H1 (cell line): Measurements from ENCODE around the gene DDA1. TPM values are rescaled to one million over a fixed set of nuclear protein-coding genes. Genes with fewer than 3 reads are reported as not detected.
"Not testable (repeated sequence)": the region's sequence is repeated elsewhere in the genome, so short reads cannot be mapped to it uniquely, and the experiment has no call there.

ENCODE experiments used
- CTCF ChIA-PET: fragments of 300-600 bp; sonication (Branson Sonifier 250); formaldehyde crosslinking; loops from one replicate; lab custom pipeline; 2021; ENCODE audit not compliant: partially characterized antibody; lab: Charles Lee
- POLR2A ChIA-PET: fragments of 300-600 bp; sonication (Branson Sonifier 250); formaldehyde crosslinking; loops from one replicate; lab custom pipeline; 2021; ENCODE audit warnings: inconsistent platforms; ENCODE audit not compliant: partially characterized antibody; lab: Charles Lee
- DNase-seq, 2 experiments: peaks; one replicate each; pipeline versions ENCODE4 v3.0.0 to v3.0.0-alpha.2; 2010 to 2022; ENCODE audit warnings: low spot score in 2 of 2, low read depth in 1 of 2, mixed read lengths in 1 of 2
- FAIRE-seq: peaks from 2 replicates; lab custom pipeline; 2011; peaks lifted over from hg19 to GRCh38; lab: Jason Lieb, UNC
- H2AFZ ChIP-seq: 2 replicates; pipeline ENCODE4 v1.8.1; 2012; ENCODE audit warnings: low read length, inconsistent platforms
- H2AK5ac ChIP-seq: 2 replicates; pipeline ENCODE4 v1.6.1; 2013; ENCODE audit warnings: low read depth, low read length
- H2BK120ac ChIP-seq: replicated peaks from 2 replicates; pipeline ENCODE3; 2013; ENCODE audit warnings: low read depth, low read length, inconsistent platforms
- H2BK12ac ChIP-seq: 2 replicates; pipeline ENCODE4 v1.6.1; 2013; ENCODE audit warnings: low read depth, low read length
- H2BK15ac ChIP-seq: 2 replicates; pipeline ENCODE4 v1.6.1; 2013; ENCODE audit warnings: low read length
- H2BK20ac ChIP-seq: 2 replicates; pipeline ENCODE4 v1.6.1; 2013; ENCODE audit warnings: low read length
- H2BK5ac ChIP-seq: 2 replicates; pipeline ENCODE4 v1.6.1; 2013; ENCODE audit warnings: low read depth, low read length
- H3K14ac ChIP-seq: 2 replicates; pipeline ENCODE4 v1.6.1; 2013; ENCODE audit warnings: inconsistent platforms; ENCODE audit not compliant: insufficient read length
- H3K18ac ChIP-seq: 2 replicates; pipeline ENCODE4 v1.6.1; 2013; ENCODE audit warnings: low read length; ENCODE audit errors: extremely low read depth
- H3K23ac ChIP-seq: 2 replicates; pipeline ENCODE4 v1.6.1; 2013; ENCODE audit warnings: inconsistent platforms; ENCODE audit not compliant: insufficient read length
- H3K23me2 ChIP-seq: 2 replicates; pipeline ENCODE4 v1.6.1; 2013; ENCODE audit warnings: low read depth, low read length
- H3K27ac ChIP-seq: 2 replicates; pipeline ENCODE4 v1.6.1; 2011; ENCODE audit warnings: low read depth, low read length, inconsistent platforms
- H3K27me3 ChIP-seq, 4 experiments: replicated peaks in 1 of 4; 1 replicate in 1 of 4; 2 replicates in 3 of 4; pipeline versions ENCODE4 v1.6.1 to v1.8.1; 2011 to 2013; ENCODE audit warnings: low read length in 3 of 4, mild to moderate bottlenecking in 3 of 4, inconsistent platforms in 2 of 4, mixed read lengths in 2 of 4, moderate library complexity in 1 of 4; ENCODE audit not compliant: control insufficient read depth in 3 of 4, insufficient read depth in 3 of 4; ENCODE audit errors: extremely low read depth in 1 of 4
- H3K36me3 ChIP-seq, 4 experiments: 2 replicates each; pipeline versions ENCODE4 v1.6.1 to v1.8.1; 2011 to 2013; ENCODE audit warnings: mild to moderate bottlenecking in 4 of 4, low read length in 3 of 4, moderate library complexity in 2 of 4, control low read depth in 1 of 4, inconsistent platforms in 1 of 4; ENCODE audit not compliant: insufficient read depth in 4 of 4, control insufficient read depth in 2 of 4
- H3K4ac ChIP-seq: replicated peaks from 2 replicates; pipeline ENCODE3; 2013; ENCODE audit warnings: low read length, low read depth, mixed read lengths, inconsistent platforms; ENCODE audit not compliant: insufficient read length
- H3K4me1 ChIP-seq, 4 experiments: replicated peaks in 1 of 4; 1 replicate in 1 of 4; 2 replicates in 3 of 4; pipeline versions ENCODE4 v1.6.1 to v1.8.1; 2011 to 2013; ENCODE audit warnings: low read length in 3 of 4, inconsistent platforms in 2 of 4, mixed read lengths in 1 of 4; ENCODE audit not compliant: insufficient read depth in 4 of 4, control insufficient read depth in 3 of 4
- H3K4me2 ChIP-seq, 2 experiments: 2 replicates each; pipeline versions ENCODE4 v1.6.1 to v1.8.1; 2011 to 2013; ENCODE audit warnings: low read depth in 2 of 2, low read length in 2 of 2, control low read depth in 1 of 2, inconsistent platforms in 1 of 2, mild to moderate bottlenecking in 1 of 2; ENCODE audit not compliant: insufficient read depth in 1 of 2
- H3K4me3 ChIP-seq, 4 experiments: fragments of 200-600, 300-600 bp in 1 of 4; sonication (generic), shearing (Covaris generic), sonication (Bioruptor Twin) in 1 of 4; 2 replicates each; pipeline versions ENCODE4 v1.5.1 to v1.8.1; 2011 to 2016; ENCODE audit warnings: low read length in 4 of 4, low read depth in 3 of 4, control low read depth in 2 of 4, inconsistent platforms in 2 of 4, mild to moderate bottlenecking in 2 of 4, mixed read lengths in 1 of 4, moderate library complexity in 1 of 4; ENCODE audit not compliant: insufficient read depth in 2 of 4; ENCODE audit errors: extremely low read depth in 1 of 4
- H3K56ac ChIP-seq: replicated peaks from 2 replicates; pipeline ENCODE3; 2013; ENCODE audit warnings: low read depth, mild to moderate bottlenecking, mixed read lengths, low read length, inconsistent platforms; ENCODE audit not compliant: insufficient read length
- H3K79me1 ChIP-seq: 2 replicates; pipeline ENCODE4 v1.6.1; 2013; ENCODE audit warnings: low read depth, low read length, control low read depth
- H3K79me2 ChIP-seq, 2 experiments: 2 replicates each; pipeline versions ENCODE4 v1.6.1 to v1.8.1; 2012 to 2013; ENCODE audit warnings: low read length in 2 of 2, mild to moderate bottlenecking in 2 of 2, inconsistent platforms in 1 of 2; ENCODE audit not compliant: insufficient read depth in 2 of 2, control insufficient read depth in 1 of 2
- H3K9ac ChIP-seq, 4 experiments: replicated peaks in 1 of 4; 1 replicate in 1 of 4; 2 replicates in 3 of 4; pipeline versions ENCODE4 v1.6.1 to v1.8.1; 2011 to 2013; ENCODE audit warnings: low read depth in 3 of 4, low read length in 3 of 4, control low read depth in 2 of 4, mild to moderate bottlenecking in 2 of 4, moderate library complexity in 2 of 4, inconsistent platforms in 1 of 4; ENCODE audit errors: extremely low read depth in 1 of 4
- H3K9me3 ChIP-seq, 2 experiments: 2 replicates each; pipeline versions ENCODE4 v1.6.1 to v1.8.1; 2012 to 2013; ENCODE audit warnings: mild to moderate bottlenecking in 2 of 2, moderate library complexity in 2 of 2, control low read depth in 1 of 2, inconsistent platforms in 1 of 2, low read depth in 1 of 2, low read length in 1 of 2, mixed read lengths in 1 of 2; ENCODE audit not compliant: insufficient read depth in 2 of 2
- H4K20me1 ChIP-seq, 2 experiments: replicated peaks in 1 of 2; 2 replicates each; pipeline versions ENCODE3 to v1.8.1; 2011 to 2013; ENCODE audit warnings: inconsistent platforms in 2 of 2, low read length in 2 of 2, mild to moderate bottlenecking in 1 of 2; ENCODE audit not compliant: insufficient read depth in 2 of 2, control insufficient read depth in 1 of 2
- H4K5ac ChIP-seq: 2 replicates; pipeline ENCODE4 v1.6.1; 2013; ENCODE audit warnings: low read length, low read depth, mixed read lengths, inconsistent platforms; ENCODE audit not compliant: insufficient read length
- H4K8ac ChIP-seq: 2 replicates; pipeline ENCODE4 v1.8.0; 2013; ENCODE audit warnings: mild to moderate bottlenecking, moderate library complexity, low read length, inconsistent platforms; ENCODE audit not compliant: insufficient read depth; ENCODE audit errors: extremely low read depth
- H4K91ac ChIP-seq: replicated peaks from 2 replicates; pipeline ENCODE3; 2013; ENCODE audit warnings: low read length, mixed read lengths, inconsistent platforms; ENCODE audit not compliant: insufficient read length
- WGBS, 2 experiments: shearing (Covaris generic) in 1 of 2; methylation state at CpG; one replicate each; pipeline versions ENCODE4 v1.1.6 to v1.1.7; 2013 to 2015; ENCODE audit warnings: low lambda C conversion rate in 2 of 2, mixed read lengths in 2 of 2, inconsistent platforms in 1 of 2, low coverage in 1 of 2, missing lambda C conversion rate in 1 of 2; ENCODE audit not compliant: insufficient replicate concordance in 2 of 2, insufficient coverage in 1 of 2, insufficient read length in 1 of 2; ENCODE audit errors: extremely low coverage in 1 of 2, missing lambda C conversion rate in 1 of 2; 5-methylcytosine and 5-hydroxymethylcytosine counted together
- polyA plus RNA-seq, 7 experiments: library from polyadenylated mRNA; depleted of rRNA in 3 of 7; stranded (reverse) in 5 of 7; unstranded in 2 of 7; fragments of >200 nt in 5 of 7; fragments of 200-250 nt in 2 of 7; gene quantifications; 1 replicate in 5 of 7; 2 replicates in 1 of 7; 4 replicates in 1 of 7; pipeline versions ENCODE4 v1.2.1 to v1.2.3, GENCODE V29; 2011 to 2013; ENCODE audit warnings: missing spikeins in 2 of 7, mixed read lengths in 2 of 7
- total RNA-seq: library from RNA; stranded (reverse); fragmentation: NEBNext Ultra II Directional; extraction: Animal tissue kit (Norgen Biotek cat#: 25700); gene quantifications from 2 replicates; pipeline ENCODE4 v1.2.1, GENCODE V29; 2021

Gene DDA1
- total and polyA plus RNA-seq, 2 of the 8 experiments (the other 6 are each of a cell fraction or from before 2014, with no cell fraction given), result 29.2 to 34.5 TPM

DNA sequence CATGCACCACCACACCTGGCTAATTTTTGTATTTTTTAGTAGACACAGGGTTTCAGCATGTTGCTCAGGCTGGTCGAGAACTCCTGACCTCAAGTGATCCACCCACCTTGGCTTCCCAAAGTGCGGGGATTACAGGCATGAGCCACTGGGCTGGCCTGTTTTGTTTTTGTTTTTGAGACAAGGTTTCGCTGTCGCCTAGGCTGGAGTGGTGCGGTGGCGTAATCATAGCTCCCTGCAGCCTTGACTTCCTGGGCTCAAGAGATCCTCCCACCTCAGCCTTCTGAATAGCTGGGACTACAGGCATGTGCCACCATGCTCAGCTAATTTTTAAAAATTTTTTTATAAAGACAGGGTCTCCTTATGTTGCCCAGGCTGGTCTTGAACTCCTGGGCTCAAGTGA, 13.8 kb upstream of the DDA1 start:
- CTCF ChIA-PET, result interaction anchor here (1.5 to 2.2 kb wide), 4 partner anchors 10 to 31 kb away, joined by 4 to 12 read pairs (median 8); partner anchors contain the start of genes ANKLE1 and MRPL34

More for the DNA sequence above, 13.8 kb upstream of the DDA1 start:
- not testable (repeated sequence) for H3K23me2 ChIP-seq, H3K79me2 ChIP-seq, H3K9me3 ChIP-seq, H3K56ac ChIP-seq, H3K14ac ChIP-seq, H2BK5ac ChIP-seq, H3K4me3 ChIP-seq, H3K4me1 ChIP-seq, H3K79me1 ChIP-seq, FAIRE-seq, DNase-seq, H3K27ac ChIP-seq, H2BK12ac ChIP-seq, H2BK15ac ChIP-seq, H2AFZ ChIP-seq, H4K91ac ChIP-seq, H3K9ac ChIP-seq, H3K18ac ChIP-seq, H3K4ac ChIP-seq, H3K23ac ChIP-seq, H2AK5ac ChIP-seq, H3K27me3 ChIP-seq, H4K5ac ChIP-seq, H2BK120ac ChIP-seq, H2BK20ac ChIP-seq, H3K4me2 ChIP-seq, H4K20me1 ChIP-seq, H4K8ac ChIP-seq
- POLR2A ChIA-PET, result interaction anchor here (1.1 to 2.3 kb wide), 4 partner anchors 10 to 68 kb away, joined by 4 to 9 read pairs (median 5); partner anchors contain the start of gene MRPL34
- H3K36me3 ChIP-seq, result peaks cover 0 to 14% (median 7%) of the 10 kb centered on the region in 4 experiments; a peak in 4 of 8 replicates
- 94% methylated on average over 6 of the region's 6 CpGs; no CpG with 5 or more reads in 1 of the 2 experiments for WGBS, 2 experiments
